CD14-positive monocyte (primary cell): ENCODE results near the gene PRR16. TPM values are rescaled to one million over a fixed set of nuclear protein-coding genes. Genes with fewer than 3 reads are reported as not detected.

ENCODE experiments used
- DNase-seq, 3 donors: peaks; one replicate each; pipeline ENCODE4 v3.0.0-alpha.2; 2011 to 2022
- H2AFZ ChIP-seq: 2 replicates; pipeline ENCODE4 v1.6.0; 2012; ENCODE audit warnings: mild to moderate bottlenecking, low read depth, low read length, inconsistent platforms; ENCODE audit not compliant: insufficient read depth, poor library complexity, severe bottlenecking
- H3K27ac ChIP-seq, 2 donors: 1 replicate in 1 of 2; 2 replicates in 1 of 2; pipeline ENCODE4 v1.5.1; 2012 to 2013; ENCODE audit warnings: low read length in 2 of 2, control low read depth in 1 of 2, inconsistent platforms in 1 of 2, low read depth in 1 of 2, mild to moderate bottlenecking in 1 of 2
- H3K27me3 ChIP-seq, 2 donors: one replicate each; pipeline versions ENCODE4 v1.6.0 to v1.6.1; 2011 to 2013; ENCODE audit warnings: low read length in 2 of 2; ENCODE audit not compliant: control insufficient read depth in 2 of 2, insufficient read depth in 2 of 2
- H3K36me3 ChIP-seq, 2 donors: replicated peaks in 1 of 2; 1 replicate in 1 of 2; 2 replicates in 1 of 2; pipeline versions ENCODE4 v1.5.1 to v1.6.1; 2012 to 2013; ENCODE audit warnings: low read length in 2 of 2, control low read depth in 1 of 2, inconsistent platforms in 1 of 2, mild to moderate bottlenecking in 1 of 2; ENCODE audit not compliant: insufficient read depth in 2 of 2, control insufficient read depth in 1 of 2
- H3K4me1 ChIP-seq, 2 donors: 1 replicate in 1 of 2; 2 replicates in 1 of 2; pipeline versions ENCODE4 v1.5.1 to v1.6.1; 2012 to 2013; ENCODE audit warnings: low read length in 2 of 2, control low read depth in 1 of 2, inconsistent platforms in 1 of 2, mild to moderate bottlenecking in 1 of 2, moderate library complexity in 1 of 2; ENCODE audit not compliant: insufficient read depth in 2 of 2, control insufficient read depth in 1 of 2
- H3K4me2 ChIP-seq: replicated peaks from 2 replicates; pipeline ENCODE3; 2012; ENCODE audit warnings: low read length, moderate library complexity, mild to moderate bottlenecking; ENCODE audit not compliant: poor library complexity, severe bottlenecking; ENCODE audit errors: extremely low read depth
- H3K4me3 ChIP-seq, 3 experiments: fragments of 200-600 bp in 1 of 3; sonication (generic) in 1 of 3; replicated peaks in 1 of 3; 1 replicate in 2 of 3; 2 replicates in 1 of 3; pipeline ENCODE4 v1.5.1; 2011 to 2013; ENCODE audit warnings: low read length in 3 of 3, mild to moderate bottlenecking in 3 of 3, control low read depth in 2 of 3, low read depth in 2 of 3, inconsistent platforms in 1 of 3, moderate library complexity in 1 of 3
- H3K79me2 ChIP-seq: 2 replicates; pipeline ENCODE4 v1.6.0; 2012; ENCODE audit warnings: mild to moderate bottlenecking, control low read depth, inconsistent platforms, low read length, moderate library complexity; ENCODE audit not compliant: insufficient read depth
- H3K9ac ChIP-seq: 2 replicates; pipeline ENCODE4 v1.6.0; 2017; ENCODE audit warnings: low read length, mild to moderate bottlenecking; ENCODE audit not compliant: insufficient read depth, poor library complexity, severe bottlenecking
- H3K9me3 ChIP-seq, 2 donors: replicated peaks in 1 of 2; 1 replicate in 1 of 2; 2 replicates in 1 of 2; pipeline versions ENCODE4 v1.5.1 to v1.6.1; 2012 to 2013; ENCODE audit warnings: low read length in 2 of 2, control low read depth in 1 of 2; ENCODE audit not compliant: control insufficient read depth in 1 of 2, insufficient read depth in 1 of 2
- H4K20me1 ChIP-seq: 2 replicates; pipeline ENCODE4 v1.6.0; 2012; ENCODE audit warnings: mild to moderate bottlenecking, low read length, control low read depth, moderate library complexity; ENCODE audit not compliant: insufficient read depth
- H3K27ac Mint-ChIP-seq, 7 donors: one replicate each; pipeline ENCODE4 v1.8.0; 2020; ENCODE audit warnings: mild to moderate bottlenecking in 7 of 7, mixed read lengths in 7 of 7, moderate library complexity in 6 of 7, inconsistent platforms in 2 of 7
- H3K27me3 Mint-ChIP-seq, 3 donors: one replicate each; pipeline ENCODE4 v1.8.0; 2021 to 2022; ENCODE audit warnings: low read depth in 3 of 3, mild to moderate bottlenecking in 3 of 3, mixed read lengths in 3 of 3, moderate library complexity in 3 of 3, inconsistent platforms in 1 of 3
- H3K36me3 Mint-ChIP-seq, 2 donors: one replicate each; pipeline ENCODE4 v1.8.0; 2020; ENCODE audit warnings: mixed read lengths in 2 of 2, inconsistent platforms in 1 of 2, mild to moderate bottlenecking in 1 of 2
- H3K4me1 Mint-ChIP-seq: one replicate; pipeline ENCODE4 v1.8.0; 2020; ENCODE audit warnings: mild to moderate bottlenecking, mixed read lengths
- H3K4me3 Mint-ChIP-seq, 2 donors: one replicate each; pipeline ENCODE4 v1.8.0; 2020; ENCODE audit warnings: mild to moderate bottlenecking in 2 of 2, mixed read lengths in 2 of 2, moderate library complexity in 1 of 2
- H3K9me3 Mint-ChIP-seq, 7 donors: one replicate each; pipeline ENCODE4 v1.8.0; 2020 to 2022; ENCODE audit warnings: mixed read lengths in 7 of 7, mild to moderate bottlenecking in 6 of 7, moderate library complexity in 6 of 7, inconsistent platforms in 2 of 7
- CTCF ChIP-seq: fragments of 200-600 bp; IDR thresholded peaks from one replicate; pipeline ENCODE4 v1.8.0; 2022; ENCODE audit warnings: antibody characterized with exemption, mild to moderate bottlenecking
- WGBS: methylation state at CpG from one replicate; pipeline ENCODE4 v1.1.5; 2013; ENCODE audit warnings: missing lambda C conversion rate; ENCODE audit not compliant: insufficient coverage; 5-methylcytosine and 5-hydroxymethylcytosine counted together
- intact Hi-C, 2 donors: fragments of 100-400 bp; cut with micrococcal nuclease; formaldehyde crosslinking; loops; one replicate each; pipeline versions ENCODE4 v1.15.0 to v1.15.1; 2023
- polyA plus RNA-seq, 3 donors: library from polyadenylated mRNA; depleted of rRNA in 1 of 3; unstranded in 2 of 3; stranded (reverse) in 1 of 3; fragments of 300-500 nt in 2 of 3; fragments of >200 nt in 1 of 3; fragmentation: Illumina TruSeq in 2 of 3; gene quantifications; 1 replicate in 2 of 3; 2 replicates in 1 of 3; pipeline ENCODE4 v1.2.3, GENCODE V29; 2012 to 2021

PRR16 gene
- polyA plus RNA-seq, 3 donors, result 0.14 to 0.74 (median 0.56) TPM

GRCh38 chr5:120640778-120641177 is 176.7 kb downstream of the PRR16 start:
- H3K4me3 ChIP-seq, result no peak overlapping the region
- Mint-ChIP-seq H3K4me3 (no peak overlapping the region), H3K27me3 (no peaks in the 10 kb centered on the region), H3K27ac (no peak overlapping the region), H3K9me3 (no peaks in the 10 kb centered on the region), H3K36me3 (no peaks in the 10 kb centered on the region), H3K4me1 (no peaks in the 10 kb centered on the region)
- H3K4me1 ChIP-seq, result no peaks in the 10 kb centered on the region
- no peaks in the 10 kb centered on the region for H3K79me2 ChIP-seq
- intact Hi-C loops, result no loop called here
- H3K9me3 ChIP-seq, result no peaks in the 10 kb centered on the region
- H3K36me3 ChIP-seq, result no peaks in the 10 kb centered on the region
- no peak overlapping the region for H3K27ac ChIP-seq
- H3K27me3 ChIP-seq, result no peaks in the 10 kb centered on the region
- H3K9ac ChIP-seq, result no peak overlapping the region
- no peak for TF ChIP-seq CTCF
- DNase-seq, result no peak
- H4K20me1 ChIP-seq, result no peaks in the 10 kb centered on the region
- WGBS, result 100% methylated on average over 1 of the region's 3 CpGs
- no peak overlapping the region for H3K4me2 ChIP-seq
- H2AFZ ChIP-seq, result no peak overlapping the region

GRCh38 chr5:120644516-120644915 is 180.4 kb downstream of the PRR16 start:
- Mint-ChIP-seq H3K4me3 (no peak overlapping the region), H3K4me1 (no peaks in the 10 kb centered on the region), H3K27me3 (no peaks in the 10 kb centered on the region), H3K36me3 (no peaks in the 10 kb centered on the region), H3K27ac (no peak overlapping the region), H3K9me3 (no peaks in the 10 kb centered on the region)
- Histone ChIP-seq H3K4me3 (no peak overlapping the region), H3K4me1 (no peaks in the 10 kb centered on the region), H3K9ac (no peak overlapping the region), H2AFZ (no peak overlapping the region), H3K27me3 (no peaks in the 10 kb centered on the region), H3K4me2 (no peak overlapping the region), H3K36me3 (no peaks in the 10 kb centered on the region), H3K79me2 (no peaks in the 10 kb centered on the region), H4K20me1 (no peaks in the 10 kb centered on the region), H3K27ac (no peak overlapping the region), H3K9me3 (no peaks in the 10 kb centered on the region)
- no peak for DNase-seq
- TF ChIP-seq CTCF, result no peak
- intact Hi-C loops, result no loop called here
